HCT116 (cell line): Measurements from ENCODE around the gene TMEM52.

Experiments
- JUND ChIP-seq: IDR thresholded peaks from 2 replicates; pipeline ENCODE4 v1.6.1; 2012
- POLR2A ChIP-seq: IDR thresholded peaks from 2 replicates; pipeline ENCODE4 v1.7.0; 2011; ENCODE audit warnings: borderline replicate concordance; ENCODE audit not compliant: insufficient read depth, insufficient read length; ENCODE audit errors: extremely low read depth
- RAD21 ChIP-seq: IDR thresholded peaks from 2 replicates; pipeline ENCODE4 v1.6.1; 2012; ENCODE audit warnings: low read depth, mild to moderate bottlenecking

- TF ChIP-seq POLR2A, result no peak
- TF ChIP-seq RAD21, result no peak
- no peak for TF ChIP-seq JUND
Observed at GRCh38 chr1:1903224-1903623, 15.9 kb downstream of the TMEM52 start.
